Panc1 (cell line): ENCODE measurements around the gene UBE2N. TPM values are rescaled to one million over a fixed set of nuclear protein-coding genes. Genes with fewer than 3 reads are reported as not detected.

Experiments used
- ATAC-seq: fragments of 200-7000 bp; cut with Tn5 transposase; 2 replicates; pipeline ENCODE4 v1.9.1; 2020; ENCODE audit warnings: mild to moderate bottlenecking, moderate library complexity
- BruUV-seq: library from RNA; stranded (reverse); fragments of 400-500 nt; replicated peaks from 2 replicates; lab custom pipeline; 2021; lab: Mats Ljungman, UMichigan
- CTCF ChIA-PET: fragments of 300-600 bp; sonication (Branson Sonifier 250); formaldehyde crosslinking; loops from one replicate; lab custom pipeline; 2022; ENCODE audit warnings: antibody characterized with exemption; lab: Charles Lee
- POLR2A ChIA-PET: fragments of 300-600 bp; sonication (Branson Sonifier 250); formaldehyde crosslinking; loops from one replicate; lab custom pipeline; 2022; ENCODE audit warnings: antibody characterized with exemption; lab: Charles Lee
- DNase-seq: peaks from one replicate; pipeline ENCODE4 v3.0.0-alpha.2; 2010; ENCODE audit warnings: low read depth, low spot score
- H3K27ac ChIP-seq: 2 replicates; pipeline ENCODE4 v1.5.1; 2011; ENCODE audit warnings: mild to moderate bottlenecking, low read length, inconsistent platforms
- H3K27me3 ChIP-seq: fragments of 200-500 bp; sonication (Bioruptor generic); 2 replicates; pipeline ENCODE4 v1.6.0; 2014; ENCODE audit warnings: low read length, inconsistent platforms; ENCODE audit not compliant: control insufficient read depth, insufficient read depth
- H3K36me3 ChIP-seq: fragments of 200-500 bp; sonication (Bioruptor generic); 2 replicates; pipeline ENCODE4 v1.5.1; 2014; ENCODE audit warnings: inconsistent platforms, mild to moderate bottlenecking, low read length, moderate library complexity; ENCODE audit not compliant: control insufficient read depth, insufficient read depth
- H3K4me1 ChIP-seq: 2 replicates; pipeline ENCODE4 v1.5.1; 2011; ENCODE audit warnings: inconsistent platforms, mild to moderate bottlenecking, low read length, moderate library complexity; ENCODE audit not compliant: control insufficient read depth, insufficient read depth
- H3K4me3 ChIP-seq, 2 experiments: 2 replicates each; pipeline ENCODE4 v1.5.1; 2011 to 2012; ENCODE audit warnings: low read depth in 2 of 2, low read length in 2 of 2, mild to moderate bottlenecking in 2 of 2, inconsistent platforms in 1 of 2, moderate library complexity in 1 of 2
- H3K9me3 ChIP-seq: fragments of 200-500 bp; sonication (Bioruptor generic); 2 replicates; pipeline ENCODE4 v1.5.1; 2014; ENCODE audit warnings: low read depth, mild to moderate bottlenecking, inconsistent platforms, low read length, moderate library complexity; ENCODE audit not compliant: control insufficient read depth, insufficient read depth
- CTCF ChIP-seq: fragments of 450-650 bp; IDR thresholded peaks from 2 replicates; pipeline ENCODE4 v1.5.1; 2017; ENCODE audit warnings: mild to moderate bottlenecking
- POLR2AphosphoS5 ChIP-seq: IDR thresholded peaks from 2 replicates; pipeline ENCODE4 v1.6.1; 2012; ENCODE audit warnings: mild to moderate bottlenecking, low read depth, low read length, moderate library complexity
- REST ChIP-seq, 2 experiments: IDR thresholded peaks; 2 replicates each; pipeline ENCODE4 v1.6.1; 2011 to 2012; ENCODE audit warnings: low read depth in 2 of 2, control low read depth in 1 of 2, low read length in 1 of 2, mild to moderate bottlenecking in 1 of 2, moderate library complexity in 1 of 2; ENCODE audit not compliant: insufficient read depth in 1 of 2
- SIN3A ChIP-seq: IDR thresholded peaks from 2 replicates; pipeline ENCODE4 v1.6.1; 2012; ENCODE audit warnings: low read depth, mild to moderate bottlenecking, low read length, moderate library complexity, borderline replicate concordance; ENCODE audit not compliant: insufficient read depth
- TCF7L2 ChIP-seq: IDR thresholded peaks from 2 replicates; pipeline ENCODE4 v1.6.1; 2011; ENCODE audit warnings: mild to moderate bottlenecking, low read depth, low read length, inconsistent platforms
- in situ Hi-C: cut with HindIII; loops from 2 replicates; pipeline ENCODE4 v1.10.0; 2016; ENCODE audit warnings: low sequenced_read_pairs, low pct_unique_long_range_greater_than_20kb
- intact Hi-C: fragments of 100-400 bp; cut with micrococcal nuclease; formaldehyde crosslinking; loops from one replicate; pipeline ENCODE4 v1.10.0; 2022; ENCODE audit not compliant: unreplicated experiment
- total RNA-seq: library from RNA; stranded (reverse); gene quantifications from one replicate; pipeline ENCODE4 v1.2.1, GENCODE V29; 2021; ENCODE audit not compliant: unreplicated experiment

UBE2N gene
- total RNA-seq, 1 experiment from 2014 or later: 150 TPM

- no peak for DNase-seq
- BruUV-seq: no TSS peak
- in situ Hi-C loops: no loop called here
- no peak for ATAC-seq
- no peaks in the 10 kb centered on the region for H3K27me3 ChIP-seq
- no peaks in the 10 kb centered on the region for H3K36me3 ChIP-seq
- H3K27ac ChIP-seq: no peak overlapping the region
- ChIA-PET POLR2A (no interaction called here), CTCF (no interaction called here)
- no peak overlapping the region for H3K4me3 ChIP-seq
- intact Hi-C loops: no loop called here
- H3K9me3 ChIP-seq: no peaks in the 10 kb centered on the region
- H3K4me1 ChIP-seq: no peaks in the 10 kb centered on the region
- TF ChIP-seq REST (IDR thresholded peaks at IDR 0.05; ENCODE audit: insufficient read depth in 1 of 2, low read depth in 2 of 2, low read length in 1 of 2): no peak
- TF ChIP-seq CTCF: no peak
- TF ChIP-seq SIN3A: no peak
Observed at GRCh38 chr12:93449277-93449676, 7.5 kb upstream of the UBE2N start.

- POLR2A ChIA-PET: interaction anchor here (0.6 kb wide), 1 partner anchor 666 kb away, joined by 4 read pairs; no protein-coding TSS in a partner anchor
- intact Hi-C loops: no loop called here
- TF ChIP-seq TCF7L2: no peak
- TF ChIP-seq CTCF: no peak
- TF ChIP-seq SIN3A: no peak
- TF ChIP-seq REST (IDR thresholded peaks at IDR 0.05; ENCODE audit: insufficient read depth in 1 of 2, low read depth in 2 of 2, low read length in 1 of 2): no peak
- TF ChIP-seq POLR2AphosphoS5: no peak
- H3K27me3 ChIP-seq: no peaks in the 10 kb centered on the region
- no peaks in the 10 kb centered on the region for H3K4me1 ChIP-seq
- no peak overlapping the region for H3K27ac ChIP-seq
- no TSS peak for BruUV-seq
- no peak for ATAC-seq
- no peak for DNase-seq
- no peaks in the 10 kb centered on the region for H3K9me3 ChIP-seq
- CTCF ChIA-PET: no interaction called here
- no peaks in the 10 kb centered on the region for H3K36me3 ChIP-seq
- H3K4me3 ChIP-seq: no peak overlapping the region
- in situ Hi-C loops: no loop called here
Observed at GRCh38 chr12:93448796-93449195, 7.0 kb upstream of the UBE2N start.
